HCT116 (cell line): ENCODE measurements around the gene AMZ1. TPM values are rescaled to one million over a fixed set of nuclear protein-coding genes. Genes with fewer than 3 reads are reported as not detected.

Experiments
- ATAC-seq: fragments of 200-7000 bp; cut with Tn5 transposase; 2 replicates; pipeline ENCODE4 v1.9.1; 2020; ENCODE audit warnings: mild to moderate bottlenecking, moderate library complexity
- BruUV-seq: library from RNA; stranded (reverse); fragments of 400-500 nt; replicated peaks from 2 replicates; lab custom pipeline; 2021; lab: Mats Ljungman, UMichigan
- CTCF ChIA-PET: fragments of 300-600 bp; sonication (Branson Sonifier 250); formaldehyde crosslinking; loops from one replicate; lab custom pipeline; 2021; ENCODE audit warnings: antibody characterized with exemption; lab: Charles Lee
- POLR2A ChIA-PET: fragments of 300-600, 350-600 bp; sonication (Branson Sonifier 250); formaldehyde crosslinking; loops from one replicate; lab custom pipeline; 2021; ENCODE audit warnings: antibody characterized with exemption; lab: Charles Lee
- RAD21 ChIA-PET, 2 experiments: fragments of 300-600 bp; sonication (Branson Sonifier 250); formaldehyde crosslinking; loops; one replicate each; lab custom pipeline; 2023; ENCODE audit warnings: low total read pairs in 2 of 2; ENCODE audit not compliant: uncharacterized antibody in 2 of 2, unreplicated experiment in 2 of 2, low non-redundant PET in 1 of 2; lab: Charles Lee
- DNase-seq: peaks from one replicate; pipeline ENCODE4 v3.0.0-alpha.2; 2010; ENCODE audit warnings: low read depth, low spot score
- H2AFZ ChIP-seq: fragments of 200-600 bp; shearing (Covaris generic), sonication (generic); 2 replicates; pipeline ENCODE4 v1.6.1; 2017; ENCODE audit warnings: low read depth, mixed run types, mixed read lengths, antibody characterized with exemption, low read length; ENCODE audit not compliant: poor library complexity, severe bottlenecking
- H3K27ac ChIP-seq: 2 replicates; pipeline ENCODE4 v1.5.1; 2012; ENCODE audit warnings: low read depth, low read length
- H3K27me3 ChIP-seq: fragments of 200-600 bp; sonication (generic); 2 replicates; pipeline ENCODE4 v1.6.1; 2016; ENCODE audit warnings: mixed run types, low read length, mixed read lengths; ENCODE audit not compliant: insufficient read depth
- H3K36me3 ChIP-seq, 2 experiments: fragments of 200-500 bp in 1 of 2; fragments of 200-600 bp in 1 of 2; sonication (Bioruptor generic) in 1 of 2; sonication (generic) in 1 of 2; 2 replicates each; pipeline versions ENCODE4 v1.5.1 to v1.6.1; 2014 to 2016; ENCODE audit warnings: low read length in 2 of 2, inconsistent platforms in 1 of 2, mixed read lengths in 1 of 2, mixed run types in 1 of 2; ENCODE audit not compliant: insufficient read depth in 2 of 2, control insufficient read depth in 1 of 2
- H3K4me1 ChIP-seq, 2 experiments: fragments of 200-600 bp in 1 of 2; sonication (generic) in 1 of 2; 2 replicates each; pipeline versions ENCODE4 v1.5.1 to v1.6.1; 2012 to 2017; ENCODE audit warnings: low read length in 2 of 2, inconsistent platforms in 1 of 2, mild to moderate bottlenecking in 1 of 2, mixed read lengths in 1 of 2, mixed run types in 1 of 2, moderate library complexity in 1 of 2; ENCODE audit not compliant: insufficient read depth in 2 of 2, control insufficient read depth in 1 of 2
- H3K4me2 ChIP-seq: fragments of 200-600 bp; sonication (generic); 2 replicates; pipeline ENCODE4 v1.6.1; 2017; ENCODE audit warnings: mixed run types, low read length, mixed read lengths
- H3K4me3 ChIP-seq, 2 experiments: fragments of 200-600 bp in 1 of 2; sonication (generic) in 1 of 2; replicated peaks in 1 of 2; 2 replicates each; pipeline ENCODE4 v1.5.1; 2011 to 2016; ENCODE audit warnings: low read length in 2 of 2, control low read depth in 1 of 2, low read depth in 1 of 2, mild to moderate bottlenecking in 1 of 2, mixed read lengths in 1 of 2, mixed run types in 1 of 2
- H3K79me2 ChIP-seq: fragments of 200-600 bp; sonication (generic); 2 replicates; pipeline ENCODE4 v1.6.1; 2017; ENCODE audit warnings: mild to moderate bottlenecking, mixed run types, low read length, moderate library complexity, mixed read lengths; ENCODE audit not compliant: insufficient read depth
- H3K9ac ChIP-seq: fragments of 200-600 bp; sonication (generic); 2 replicates; pipeline ENCODE4 v1.6.1; 2016; ENCODE audit warnings: low read length, mixed read lengths
- H3K9me2 ChIP-seq: fragments of 200-600 bp; sonication (generic), shearing (Covaris generic); 2 replicates; pipeline ENCODE4 v1.6.1; 2017; ENCODE audit warnings: mixed run types, mild to moderate bottlenecking, moderate library complexity; ENCODE audit not compliant: insufficient read depth
- H3K9me3 ChIP-seq, 2 experiments: fragments of 200-500 bp in 1 of 2; fragments of 200-600 bp in 1 of 2; sonication (Bioruptor generic) in 1 of 2; sonication (generic) in 1 of 2; 2 replicates each; pipeline ENCODE4 v1.6.1; 2014 to 2017; ENCODE audit warnings: low read length in 2 of 2, mixed read lengths in 2 of 2, inconsistent platforms in 1 of 2, low read depth in 1 of 2, mild to moderate bottlenecking in 1 of 2, mixed run types in 1 of 2, moderate library complexity in 1 of 2; ENCODE audit not compliant: control insufficient read depth in 1 of 2, insufficient read depth in 1 of 2
- H4K20me1 ChIP-seq: fragments of 200-600 bp; sonication (generic), shearing (Covaris generic); 2 replicates; pipeline ENCODE4 v1.6.1; 2017; ENCODE audit warnings: mixed run types, mild to moderate bottlenecking, moderate library complexity; ENCODE audit not compliant: insufficient read depth
- EZH2 ChIP-seq: fragments of 200-600 bp; sonication (generic); IDR thresholded peaks from 2 replicates; pipeline ENCODE4 v1.6.1; 2017; ENCODE audit warnings: antibody characterized with exemption, mixed run types
- RAD21 ChIP-seq: IDR thresholded peaks from 2 replicates; pipeline ENCODE4 v1.6.1; 2012; ENCODE audit warnings: low read depth, mild to moderate bottlenecking
- SIN3A ChIP-seq: IDR thresholded peaks from 2 replicates; pipeline ENCODE4 v1.6.1; 2012; ENCODE audit warnings: low read depth
- SP1 ChIP-seq: IDR thresholded peaks from 2 replicates; pipeline ENCODE4 v1.6.1; 2012; ENCODE audit warnings: low read depth
- SRF ChIP-seq: IDR thresholded peaks from 2 replicates; pipeline ENCODE4 v1.6.1; 2012; ENCODE audit warnings: low read depth
- ZFX ChIP-seq: fragments of 450-650 bp; IDR thresholded peaks from 2 replicates; pipeline ENCODE4 v1.6.1; 2017
- ZNF274 ChIP-seq: fragments of 200-500 bp; sonication (Bioruptor generic); IDR thresholded peaks from 2 replicates; pipeline ENCODE4 v1.6.1; 2014; ENCODE audit warnings: mild to moderate bottlenecking, low read depth, low read length, inconsistent platforms
- intact Hi-C: fragments of 100-400 bp; cut with micrococcal nuclease; formaldehyde crosslinking; loops from 2 replicates; pipeline ENCODE4 v1.10.0; 2022
- total RNA-seq: library from RNA; stranded (reverse); gene quantifications from one replicate; pipeline ENCODE4 v1.2.1, GENCODE V29; 2021; ENCODE audit not compliant: unreplicated experiment
- TF ChIP-seq, protein P1 (sequence below): IDR thresholded peaks from 2 replicates; pipeline ENCODE4 v1.6.1; 2011; ENCODE audit warnings: mild to moderate bottlenecking, low read length, moderate library complexity; ENCODE audit not compliant: insufficient replicate concordance; ENCODE audit errors: extremely low read depth
- TF ChIP-seq, protein P2 (sequence below): IDR thresholded peaks from 2 replicates; pipeline ENCODE4 v1.6.1; 2012
- TF ChIP-seq, protein P3 (sequence below): IDR thresholded peaks from 2 replicates; pipeline ENCODE4 v1.6.1; 2012; ENCODE audit warnings: low read depth
- TF ChIP-seq, protein P4 (sequence below), 3 experiments: fragments of 200-600 bp in 1 of 3; sonication (generic) in 1 of 3; IDR thresholded peaks in 2 of 3; conservative IDR thresholded peaks in 1 of 3; 2 replicates each; pipeline ENCODE4 v1.5.1; 2012 to 2017; ENCODE audit warnings: low read depth in 2 of 3, low read length in 2 of 3, antibody characterized with exemption in 1 of 3, borderline replicate concordance in 1 of 3, control low read depth in 1 of 3, mild to moderate bottlenecking in 1 of 3, mixed read lengths in 1 of 3, mixed run types in 1 of 3, moderate library complexity in 1 of 3; ENCODE audit not compliant: insufficient read depth in 1 of 3

Gene AMZ1
- total RNA-seq, 1 experiment from 2014 or later, result not detected

DNA sequence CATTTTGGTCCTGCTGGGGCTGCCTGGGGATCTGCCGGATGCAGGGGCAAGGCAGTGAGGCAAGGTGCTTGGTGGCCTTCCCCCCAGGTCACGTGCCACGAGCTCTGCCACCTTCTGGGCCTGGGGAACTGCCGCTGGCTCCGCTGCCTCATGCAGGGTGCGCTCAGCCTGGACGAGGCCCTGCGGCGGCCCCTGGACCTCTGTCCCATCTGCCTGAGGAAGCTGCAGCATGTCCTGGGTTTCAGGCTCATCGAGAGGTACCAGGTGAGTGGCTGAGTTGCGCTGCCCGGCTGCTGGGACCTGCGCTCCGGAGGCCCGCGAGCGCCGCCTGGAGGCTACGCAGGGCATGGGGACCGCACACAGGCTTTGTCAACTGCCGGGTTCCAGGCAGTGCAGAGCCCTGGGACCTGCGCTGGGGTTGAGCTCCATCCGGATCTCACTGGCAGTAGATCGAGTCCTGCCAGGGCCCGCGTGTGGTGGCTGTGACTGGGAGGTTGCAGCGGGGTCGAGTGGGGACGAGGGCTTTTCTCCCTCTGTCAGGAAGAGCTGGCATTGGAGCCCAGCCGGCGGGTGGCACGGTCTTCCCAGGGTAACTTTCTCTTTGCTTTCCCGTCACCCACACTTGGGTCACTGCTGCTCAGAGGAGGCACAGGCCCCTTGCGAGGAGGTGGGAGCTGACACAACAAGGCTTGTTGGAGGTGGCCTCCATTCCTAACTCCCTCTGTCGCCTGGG is 21.7 kb downstream of the AMZ1 start (continued):
- TF ChIP-seq, protein P1, sequence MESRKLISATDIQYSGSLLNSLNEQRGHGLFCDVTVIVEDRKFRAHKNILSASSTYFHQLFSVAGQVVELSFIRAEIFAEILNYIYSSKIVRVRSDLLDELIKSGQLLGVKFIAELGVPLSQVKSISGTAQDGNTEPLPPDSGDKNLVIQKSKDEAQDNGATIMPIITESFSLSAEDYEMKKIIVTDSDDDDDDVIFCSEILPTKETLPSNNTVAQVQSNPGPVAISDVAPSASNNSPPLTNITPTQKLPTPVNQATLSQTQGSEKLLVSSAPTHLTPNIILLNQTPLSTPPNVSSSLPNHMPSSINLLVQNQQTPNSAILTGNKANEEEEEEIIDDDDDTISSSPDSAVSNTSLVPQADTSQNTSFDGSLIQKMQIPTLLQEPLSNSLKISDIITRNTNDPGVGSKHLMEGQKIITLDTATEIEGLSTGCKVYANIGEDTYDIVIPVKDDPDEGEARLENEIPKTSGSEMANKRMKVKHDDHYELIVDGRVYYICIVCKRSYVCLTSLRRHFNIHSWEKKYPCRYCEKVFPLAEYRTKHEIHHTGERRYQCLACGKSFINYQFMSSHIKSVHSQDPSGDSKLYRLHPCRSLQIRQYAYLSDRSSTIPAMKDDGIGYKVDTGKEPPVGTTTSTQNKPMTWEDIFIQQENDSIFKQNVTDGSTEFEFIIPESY, result no peak
- TF ChIP-seq ZFX, result no peak; the same call in 1 of the 2 replicates

DNA sequence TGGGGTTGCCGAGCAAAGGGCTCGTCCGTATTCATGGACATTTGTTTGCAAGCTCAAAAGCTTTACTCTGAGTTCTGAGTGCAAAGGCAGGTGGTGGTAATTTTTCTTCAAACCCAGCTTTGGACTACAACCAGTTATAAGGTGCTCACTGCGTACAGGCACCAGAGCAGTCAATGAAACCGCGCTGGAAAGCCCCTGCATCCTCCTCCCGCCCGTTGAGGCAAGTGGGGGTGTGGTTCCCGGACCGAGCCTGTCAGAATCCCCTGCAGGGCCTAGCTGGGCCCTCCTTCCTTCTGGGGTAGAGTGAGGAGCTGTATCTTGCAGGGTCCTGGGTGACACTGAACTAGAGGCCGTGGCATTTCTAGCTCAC is 22.3 kb downstream of the AMZ1 start:
- no peak for TF ChIP-seq SP1
- TF ChIP-seq, protein P2, sequence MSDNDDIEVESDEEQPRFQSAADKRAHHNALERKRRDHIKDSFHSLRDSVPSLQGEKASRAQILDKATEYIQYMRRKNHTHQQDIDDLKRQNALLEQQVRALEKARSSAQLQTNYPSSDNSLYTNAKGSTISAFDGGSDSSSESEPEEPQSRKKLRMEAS, result no peak
- TF ChIP-seq, protein P1, result no peak
- TF ChIP-seq, protein P3, sequence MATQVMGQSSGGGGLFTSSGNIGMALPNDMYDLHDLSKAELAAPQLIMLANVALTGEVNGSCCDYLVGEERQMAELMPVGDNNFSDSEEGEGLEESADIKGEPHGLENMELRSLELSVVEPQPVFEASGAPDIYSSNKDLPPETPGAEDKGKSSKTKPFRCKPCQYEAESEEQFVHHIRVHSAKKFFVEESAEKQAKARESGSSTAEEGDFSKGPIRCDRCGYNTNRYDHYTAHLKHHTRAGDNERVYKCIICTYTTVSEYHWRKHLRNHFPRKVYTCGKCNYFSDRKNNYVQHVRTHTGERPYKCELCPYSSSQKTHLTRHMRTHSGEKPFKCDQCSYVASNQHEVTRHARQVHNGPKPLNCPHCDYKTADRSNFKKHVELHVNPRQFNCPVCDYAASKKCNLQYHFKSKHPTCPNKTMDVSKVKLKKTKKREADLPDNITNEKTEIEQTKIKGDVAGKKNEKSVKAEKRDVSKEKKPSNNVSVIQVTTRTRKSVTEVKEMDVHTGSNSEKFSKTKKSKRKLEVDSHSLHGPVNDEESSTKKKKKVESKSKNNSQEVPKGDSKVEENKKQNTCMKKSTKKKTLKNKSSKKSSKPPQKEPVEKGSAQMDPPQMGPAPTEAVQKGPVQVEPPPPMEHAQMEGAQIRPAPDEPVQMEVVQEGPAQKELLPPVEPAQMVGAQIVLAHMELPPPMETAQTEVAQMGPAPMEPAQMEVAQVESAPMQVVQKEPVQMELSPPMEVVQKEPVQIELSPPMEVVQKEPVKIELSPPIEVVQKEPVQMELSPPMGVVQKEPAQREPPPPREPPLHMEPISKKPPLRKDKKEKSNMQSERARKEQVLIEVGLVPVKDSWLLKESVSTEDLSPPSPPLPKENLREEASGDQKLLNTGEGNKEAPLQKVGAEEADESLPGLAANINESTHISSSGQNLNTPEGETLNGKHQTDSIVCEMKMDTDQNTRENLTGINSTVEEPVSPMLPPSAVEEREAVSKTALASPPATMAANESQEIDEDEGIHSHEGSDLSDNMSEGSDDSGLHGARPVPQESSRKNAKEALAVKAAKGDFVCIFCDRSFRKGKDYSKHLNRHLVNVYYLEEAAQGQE, result no peak
- TF ChIP-seq SIN3A, result no peak
- TF ChIP-seq, protein P4, sequence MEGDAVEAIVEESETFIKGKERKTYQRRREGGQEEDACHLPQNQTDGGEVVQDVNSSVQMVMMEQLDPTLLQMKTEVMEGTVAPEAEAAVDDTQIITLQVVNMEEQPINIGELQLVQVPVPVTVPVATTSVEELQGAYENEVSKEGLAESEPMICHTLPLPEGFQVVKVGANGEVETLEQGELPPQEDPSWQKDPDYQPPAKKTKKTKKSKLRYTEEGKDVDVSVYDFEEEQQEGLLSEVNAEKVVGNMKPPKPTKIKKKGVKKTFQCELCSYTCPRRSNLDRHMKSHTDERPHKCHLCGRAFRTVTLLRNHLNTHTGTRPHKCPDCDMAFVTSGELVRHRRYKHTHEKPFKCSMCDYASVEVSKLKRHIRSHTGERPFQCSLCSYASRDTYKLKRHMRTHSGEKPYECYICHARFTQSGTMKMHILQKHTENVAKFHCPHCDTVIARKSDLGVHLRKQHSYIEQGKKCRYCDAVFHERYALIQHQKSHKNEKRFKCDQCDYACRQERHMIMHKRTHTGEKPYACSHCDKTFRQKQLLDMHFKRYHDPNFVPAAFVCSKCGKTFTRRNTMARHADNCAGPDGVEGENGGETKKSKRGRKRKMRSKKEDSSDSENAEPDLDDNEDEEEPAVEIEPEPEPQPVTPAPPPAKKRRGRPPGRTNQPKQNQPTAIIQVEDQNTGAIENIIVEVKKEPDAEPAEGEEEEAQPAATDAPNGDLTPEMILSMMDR (IDR thresholded peaks at IDR 0.05 in 2 of 3, conservative IDR thresholded peaks at IDR 0.05 in 1 of 3; ENCODE audit: borderline replicate concordance in 1 of 3, insufficient read depth in 1 of 3, low read depth in 2 of 3, low read length in 2 of 3), result no peak
- TF ChIP-seq RAD21, result no peak
- TF ChIP-seq EZH2, result no peak
- TF ChIP-seq SRF, result no peak
- no peak for TF ChIP-seq ZNF274
- intact Hi-C loops, result no loop called here
- POLR2A ChIA-PET, result interaction anchor here (0.9 kb wide), 1 partner anchor 356 kb away, joined by 3 read pairs; no protein-coding TSS in a partner anchor
- RAD21 ChIA-PET, result interaction anchor here in 1 of 2 experiments (0.8 kb wide), 1 partner anchor 259 kb away, joined by 6 read pairs; no protein-coding TSS in a partner anchor
- no peak overlapping the region for H3K4me3 ChIP-seq
- H3K27me3 ChIP-seq, result no peaks in the 10 kb centered on the region
- H3K27ac ChIP-seq, result no peak overlapping the region
- no peaks in the 10 kb centered on the region; a peak in 1 of 4 replicates for H3K4me1 ChIP-seq
- ATAC-seq, result no peak
- BruUV-seq, result no TSS peak
- H3K36me3 ChIP-seq, result no peaks in the 10 kb centered on the region
- no peaks in the 10 kb centered on the region for H3K79me2 ChIP-seq
- H3K9ac ChIP-seq, result no peak overlapping the region
- no peak overlapping the region for H2AFZ ChIP-seq
- no peaks in the 10 kb centered on the region for H3K9me2 ChIP-seq
- H3K9me3 ChIP-seq, result no peaks in the 10 kb centered on the region
- CTCF ChIA-PET, result interaction anchor here (0.6 to 2.9 kb wide), 10 partner anchors 9 to 259 kb away, joined by 3 to 20 read pairs (median 4); no protein-coding TSS in a partner anchor
- H4K20me1 ChIP-seq, result no peaks in the 10 kb centered on the region
- H3K4me2 ChIP-seq, result no peak overlapping the region
- no peak for DNase-seq
